ENCODE results near the gene SND1. TPM values are rescaled to one million over a fixed set of nuclear protein-coding genes. Genes with fewer than 3 reads are reported as not detected.
A peak's percentile ranks its signal among the peaks of the same experiment; 100 is the strongest.

Gene SND1
- polyA plus RNA-seq, 3 donors = 46.5 to 97.3 (median 79.8) TPM

DNA sequence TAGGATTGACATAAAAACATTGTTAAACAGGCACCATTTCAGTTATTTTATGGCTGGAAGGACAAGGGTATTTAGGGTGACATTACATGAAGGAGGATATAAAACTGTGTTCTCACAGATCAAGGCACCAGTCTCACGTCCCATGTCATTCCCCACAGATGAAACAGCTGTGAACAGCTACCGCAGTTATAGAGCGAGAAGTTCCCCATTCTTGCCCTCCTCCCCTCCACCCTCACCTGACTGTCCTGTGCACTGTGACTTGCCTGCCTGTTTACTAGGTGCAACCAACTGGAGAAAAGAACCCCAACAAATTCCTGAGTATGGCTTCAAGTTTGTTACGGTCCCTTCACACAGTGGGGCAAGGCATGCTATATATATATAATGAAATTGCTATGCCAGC, 141.6 kb downstream of the SND1 start:
- Mint-ChIP-seq H3K27me3 (ENCODE audit: low read depth in 3 of 3) (no peaks in the 10 kb centered on the region), H3K27ac (peak overlapping the region in 3 of 7 donors; percentile 14 to 68 (median 47)), H3K4me3 (no peak overlapping the region), H3K9me3 (no peaks in the 10 kb centered on the region), H3K36me3 (no peaks in the 10 kb centered on the region), H3K4me1 (peaks cover 80% of the 10 kb centered on the region)
- Histone ChIP-seq H3K27ac (ENCODE audit: low read depth in 1 of 2, low read length in 2 of 2) (peak overlapping the region in 1 of 2 donors; percentile 50), H3K4me3 (replicated peaks in 1 of 3; ENCODE audit: low read depth in 2 of 3, low read length in 3 of 3) (no peak overlapping the region), H3K36me3 (replicated peaks in 1 of 2; ENCODE audit: control insufficient read depth in 1 of 2, insufficient read depth in 2 of 2, low read length in 2 of 2) (no peaks in the 10 kb centered on the region), H3K79me2 (ENCODE audit: insufficient read depth, low read length) (peaks cover 85% of the 10 kb centered on the region), H3K4me2 (replicated peaks; ENCODE audit: extremely low read depth, low read length, poor library complexity, severe bottlenecking) (peak overlapping the region; percentile 12), H3K9ac (ENCODE audit: insufficient read depth, low read length, poor library complexity, severe bottlenecking) (no peak overlapping the region), H4K20me1 (ENCODE audit: insufficient read depth, low read length) (peaks cover 84% of the 10 kb centered on the region), H2AFZ (ENCODE audit: insufficient read depth, low read depth, low read length, poor library complexity, severe bottlenecking) (no peak overlapping the region), H3K4me1 (ENCODE audit: control insufficient read depth in 1 of 2, insufficient read depth in 2 of 2, low read length in 2 of 2) (peaks cover 66 to 69% of the 10 kb centered on the region in 2 donors), H3K9me3 (replicated peaks in 1 of 2; ENCODE audit: control insufficient read depth in 1 of 2, insufficient read depth in 1 of 2, low read length in 2 of 2) (no peaks in the 10 kb centered on the region), H3K27me3 (ENCODE audit: control insufficient read depth in 2 of 2, insufficient read depth in 2 of 2, low read length in 2 of 2) (no peaks in the 10 kb centered on the region)
- intact Hi-C loops (cut with micrococcal nuclease) = no loop called here
- no peak for TF ChIP-seq CTCF (IDR thresholded peaks at IDR 0.05)
- WGBS (ENCODE audit: insufficient coverage) = 0% methylated on average over 3 of the region's 4 CpGs
- peak in 2 of 3 donors; percentile 25 to 28 for DNase-seq

GRCh38 chr7:127794136-127794535, 142.1 kb downstream of the SND1 start:
- H3K9ac ChIP-seq (ENCODE audit: insufficient read depth, low read length, poor library complexity, severe bottlenecking) = no peak overlapping the region

More at GRCh38 chr7:127794136-127794535, 142.1 kb downstream of the SND1 start:
- DNase-seq = no peak
- Mint-ChIP-seq H3K4me1 (peaks cover 74% of the 10 kb centered on the region), H3K9me3 (no peaks in the 10 kb centered on the region), H3K36me3 (no peaks in the 10 kb centered on the region), H3K27ac (peak overlapping the region in 4 of 7 donors; percentile 3 to 68 (median 9)), H3K4me3 (no peak overlapping the region), H3K27me3 (ENCODE audit: low read depth in 3 of 3) (no peaks in the 10 kb centered on the region)
- intact Hi-C loops (cut with micrococcal nuclease) = no loop called here
- no peak for TF ChIP-seq CTCF (IDR thresholded peaks at IDR 0.05)
- peak overlapping the region in 1 of 2 donors; percentile 50 for H3K27ac ChIP-seq (ENCODE audit: low read depth in 1 of 2, low read length in 2 of 2)
- no peak overlapping the region for H2AFZ ChIP-seq (ENCODE audit: insufficient read depth, low read depth, low read length, poor library complexity, severe bottlenecking)
- no peak overlapping the region for H3K4me3 ChIP-seq (replicated peaks in 1 of 3; ENCODE audit: low read depth in 2 of 3, low read length in 3 of 3)
- H3K9me3 ChIP-seq (replicated peaks in 1 of 2; ENCODE audit: control insufficient read depth in 1 of 2, insufficient read depth in 1 of 2, low read length in 2 of 2) = no peaks in the 10 kb centered on the region
- H3K27me3 ChIP-seq (ENCODE audit: control insufficient read depth in 2 of 2, insufficient read depth in 2 of 2, low read length in 2 of 2) = no peaks in the 10 kb centered on the region
- H3K4me2 ChIP-seq (replicated peaks; ENCODE audit: extremely low read depth, low read length, poor library complexity, severe bottlenecking) = peak overlapping the region; percentile 12
- H3K79me2 ChIP-seq (ENCODE audit: insufficient read depth, low read length) = peaks cover 85% of the 10 kb centered on the region
- H3K4me1 ChIP-seq (ENCODE audit: control insufficient read depth in 1 of 2, insufficient read depth in 2 of 2, low read length in 2 of 2) = peaks cover 61 to 64% of the 10 kb centered on the region in 2 donors
- H3K36me3 ChIP-seq (replicated peaks in 1 of 2; ENCODE audit: control insufficient read depth in 1 of 2, insufficient read depth in 2 of 2, low read length in 2 of 2) = no peaks in the 10 kb centered on the region
- WGBS (ENCODE audit: insufficient coverage) = 0% methylated on average over 1 of the region's 1 CpG
- H4K20me1 ChIP-seq (ENCODE audit: insufficient read depth, low read length) = peaks cover 84% of the 10 kb centered on the region

All from CD14-positive monocyte (primary cell).